ENCODE data around the gene INPP4A. TPM values are rescaled to one million over a fixed set of nuclear protein-coding genes. Genes with fewer than 3 reads are reported as not detected.

The INPP4A gene
- total and polyA plus RNA-seq, 2 experiments from 2014 or later, result 7.9 to 13.1 TPM

GRCh38 chr2:98569915-98570314 lies 125.3 kb downstream of the INPP4A start:
- Histone ChIP-seq H3K27ac (no peak overlapping the region), H3K9me3 (ENCODE audit: low read depth) (no peaks in the 10 kb centered on the region), H3K4me3 (no peak overlapping the region), H3K36me3 (replicated peaks; ENCODE audit: insufficient read depth, low read depth) (no peaks in the 10 kb centered on the region), H3K9me2 (replicated peaks; ENCODE audit: insufficient read depth) (no peaks in the 10 kb centered on the region), H4K20me1 (ENCODE audit: insufficient read depth, poor library complexity, severe bottlenecking) (no peaks in the 10 kb centered on the region), H3K4me2 (no peak overlapping the region), H3K4me1 (ENCODE audit: insufficient read depth) (no peaks in the 10 kb centered on the region), H3K27me3 (no peaks in the 10 kb centered on the region), H2AFZ (no peak overlapping the region), H3K79me2 (no peaks in the 10 kb centered on the region)
- no peak for DNase-seq (ENCODE audit: low spot score)
- WGBS (ENCODE audit: low lambda C conversion rate, missing lambda C conversion rate), result 97% methylated on average over 13 of the region's 13 CpGs
- TF ChIP-seq EZH2phosphoT487 (IDR thresholded peaks at IDR 0.05; ENCODE audit: low read depth, severe bottlenecking, unreplicated experiment) (no peak), CTCF (IDR thresholded peaks at IDR 0.05; ENCODE audit: poor library complexity) (no peak), EZH2 (IDR thresholded peaks at IDR 0.05; ENCODE audit: borderline replicate concordance) (no peak)

GRCh38 chr2:98570356-98570755 lies 125.7 kb downstream of the INPP4A start:
- no peak for TF ChIP-seq EZH2phosphoT487 (IDR thresholded peaks at IDR 0.05; ENCODE audit: low read depth, severe bottlenecking, unreplicated experiment)
- TF ChIP-seq CTCF (IDR thresholded peaks at IDR 0.05; ENCODE audit: poor library complexity), result no peak
- TF ChIP-seq EZH2 (IDR thresholded peaks at IDR 0.05; ENCODE audit: borderline replicate concordance), result no peak
- H2AFZ ChIP-seq, result no peak overlapping the region
- DNase-seq (ENCODE audit: low spot score), result no peak
- H3K79me2 ChIP-seq, result no peaks in the 10 kb centered on the region
- H3K27me3 ChIP-seq, result no peaks in the 10 kb centered on the region
- H4K20me1 ChIP-seq (ENCODE audit: insufficient read depth, poor library complexity, severe bottlenecking), result no peaks in the 10 kb centered on the region
- WGBS (ENCODE audit: low lambda C conversion rate, missing lambda C conversion rate), result 98% methylated on average over 5 of the region's 5 CpGs
- H3K4me1 ChIP-seq (ENCODE audit: insufficient read depth), result no peaks in the 10 kb centered on the region
- no peaks in the 10 kb centered on the region for H3K36me3 ChIP-seq (replicated peaks; ENCODE audit: insufficient read depth, low read depth)
- H3K9me3 ChIP-seq (ENCODE audit: low read depth), result no peaks in the 10 kb centered on the region
- no peak overlapping the region for H3K4me3 ChIP-seq
- H3K9me2 ChIP-seq (replicated peaks; ENCODE audit: insufficient read depth), result no peaks in the 10 kb centered on the region
- H3K4me2 ChIP-seq, result no peak overlapping the region
- H3K27ac ChIP-seq, result no peak overlapping the region

- no peak for TF ChIP-seq EZH2 (IDR thresholded peaks at IDR 0.05; ENCODE audit: borderline replicate concordance)
- no peak for TF ChIP-seq CTCF (IDR thresholded peaks at IDR 0.05; ENCODE audit: poor library complexity)
- no peak for TF ChIP-seq EZH2phosphoT487 (IDR thresholded peaks at IDR 0.05; ENCODE audit: low read depth, severe bottlenecking, unreplicated experiment)
- Histone ChIP-seq H3K4me3 (no peak overlapping the region), H3K4me1 (ENCODE audit: insufficient read depth) (no peaks in the 10 kb centered on the region), H3K4me2 (no peak overlapping the region), H3K36me3 (replicated peaks; ENCODE audit: insufficient read depth, low read depth) (no peaks in the 10 kb centered on the region), H3K27ac (no peak overlapping the region), H3K79me2 (no peaks in the 10 kb centered on the region), H3K9me2 (replicated peaks; ENCODE audit: insufficient read depth) (no peaks in the 10 kb centered on the region), H3K9me3 (ENCODE audit: low read depth) (no peaks in the 10 kb centered on the region), H3K27me3 (no peaks in the 10 kb centered on the region), H2AFZ (no peak overlapping the region), H4K20me1 (ENCODE audit: insufficient read depth, poor library complexity, severe bottlenecking) (no peaks in the 10 kb centered on the region)
- 95% methylated on average over 13 of the region's 13 CpGs for WGBS (ENCODE audit: low lambda C conversion rate, missing lambda C conversion rate)
- DNase-seq (ENCODE audit: low spot score), result no peak
These were observed 126.6 kb downstream of the INPP4A start for GRCh38 chr2:98571121-98571701.

Data from hepatocyte (in vitro differentiated cells).